ENCODE data around the gene SRC. TPM values are rescaled to one million over a fixed set of nuclear protein-coding genes. Genes with fewer than 3 reads are reported as not detected.

SRC gene
- total RNA-seq, 1 experiment from 2014 or later = 55.6 TPM

DNA sequence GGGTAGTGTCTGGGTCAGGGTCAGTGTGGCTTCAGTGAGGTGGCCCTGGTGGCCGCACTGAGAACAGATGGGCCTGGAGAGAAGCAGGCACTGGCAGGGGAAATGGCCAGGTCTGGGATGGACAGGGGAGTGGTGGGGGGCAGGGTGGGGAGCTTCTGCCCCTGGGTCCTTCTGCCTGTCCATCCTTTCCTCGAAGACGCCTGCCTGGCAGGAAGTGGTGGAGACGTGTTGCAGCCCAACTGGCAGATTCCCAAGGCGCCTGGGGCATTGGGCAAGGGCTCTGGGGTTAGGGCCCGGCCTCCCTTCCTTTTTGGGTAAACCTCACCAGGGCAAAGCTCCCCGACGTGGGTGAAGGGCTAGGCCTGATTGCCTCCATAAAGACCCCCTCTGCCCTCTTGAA, 10.4 kb downstream of the SRC start:
- Histone ChIP-seq H3K4me3 (ENCODE audit: low read length) (no peak overlapping the region), H3K4me2 (ENCODE audit: low read length) (peak overlapping the region; percentile 13; the same call in 1 of the 2 replicates), H3K36me3 (ENCODE audit: low read depth, low read length) (peaks cover 6% of the 10 kb centered on the region; the same call in 1 of the 2 replicates), H3K27me3 (ENCODE audit: low read length) (no peaks in the 10 kb centered on the region), H4K20me1 (ENCODE audit: low read length) (peaks cover 32% of the 10 kb centered on the region), H2AFZ (ENCODE audit: low read length) (no peak overlapping the region), H3K27ac (ENCODE audit: low read length) (no peak overlapping the region), H3K4me1 (ENCODE audit: insufficient read depth, low read length) (peaks cover 36% of the 10 kb centered on the region), H3K9me3 (ENCODE audit: low read length) (no peaks in the 10 kb centered on the region), H3K79me2 (ENCODE audit: low read length) (peaks cover 98% of the 10 kb centered on the region), H3K9ac (ENCODE audit: low read length) (no peak overlapping the region), H3F3A (ENCODE audit: low read length, unreplicated experiment) (no peaks in the 10 kb centered on the region), H3K9me2 (replicated peaks; ENCODE audit: low read length) (no peaks in the 10 kb centered on the region)
- BruUV-seq (replicated peaks) = no TSS peak
- intact Hi-C loops (cut with micrococcal nuclease) = no loop called here
- ATAC-seq = no peak
- ChIA-PET POLR2A (ENCODE audit: unreplicated experiment) (no interaction called here), CTCF (no interaction called here)
- peak; percentile 53 for DNase-seq
- TF ChIP-seq EZH2 (IDR thresholded peaks at IDR 0.05; ENCODE audit: low read length, unreplicated experiment) (no peak), EZH2phosphoT487 (IDR thresholded peaks at IDR 0.05; ENCODE audit: borderline replicate concordance, low read length) (no peak)
- TF ChIP-seq, protein P1, sequence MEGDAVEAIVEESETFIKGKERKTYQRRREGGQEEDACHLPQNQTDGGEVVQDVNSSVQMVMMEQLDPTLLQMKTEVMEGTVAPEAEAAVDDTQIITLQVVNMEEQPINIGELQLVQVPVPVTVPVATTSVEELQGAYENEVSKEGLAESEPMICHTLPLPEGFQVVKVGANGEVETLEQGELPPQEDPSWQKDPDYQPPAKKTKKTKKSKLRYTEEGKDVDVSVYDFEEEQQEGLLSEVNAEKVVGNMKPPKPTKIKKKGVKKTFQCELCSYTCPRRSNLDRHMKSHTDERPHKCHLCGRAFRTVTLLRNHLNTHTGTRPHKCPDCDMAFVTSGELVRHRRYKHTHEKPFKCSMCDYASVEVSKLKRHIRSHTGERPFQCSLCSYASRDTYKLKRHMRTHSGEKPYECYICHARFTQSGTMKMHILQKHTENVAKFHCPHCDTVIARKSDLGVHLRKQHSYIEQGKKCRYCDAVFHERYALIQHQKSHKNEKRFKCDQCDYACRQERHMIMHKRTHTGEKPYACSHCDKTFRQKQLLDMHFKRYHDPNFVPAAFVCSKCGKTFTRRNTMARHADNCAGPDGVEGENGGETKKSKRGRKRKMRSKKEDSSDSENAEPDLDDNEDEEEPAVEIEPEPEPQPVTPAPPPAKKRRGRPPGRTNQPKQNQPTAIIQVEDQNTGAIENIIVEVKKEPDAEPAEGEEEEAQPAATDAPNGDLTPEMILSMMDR (conservative IDR thresholded peaks at IDR 0.05; ENCODE audit: low read depth, low read length) = no peak; the same call in 1 of the 2 replicates

DNA sequence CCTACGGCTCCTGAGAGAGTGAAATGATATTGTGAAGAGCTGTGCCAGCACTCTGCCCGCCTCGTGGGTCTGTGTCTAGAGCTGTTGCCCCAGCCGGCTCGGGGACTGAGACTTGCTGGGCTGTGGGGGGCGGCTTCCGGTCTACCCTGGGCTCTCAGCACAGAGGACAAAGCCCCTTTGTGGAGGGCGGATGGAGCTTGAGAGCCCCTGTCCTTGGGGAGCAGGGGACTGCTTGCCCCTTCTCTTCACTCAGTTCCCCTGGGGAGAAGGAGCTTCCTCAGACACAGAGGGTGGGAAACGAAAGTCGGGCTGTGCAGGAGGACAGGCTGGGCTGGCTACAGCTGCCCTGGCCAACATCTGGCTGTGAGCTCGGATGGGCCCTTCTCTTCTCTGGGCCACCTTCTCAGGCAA, 11.0 kb downstream of the SRC start:
- ChIA-PET CTCF (no interaction called here), POLR2A (ENCODE audit: unreplicated experiment) (no interaction called here)
- no peaks in the 10 kb centered on the region for H3F3A ChIP-seq (ENCODE audit: low read length, unreplicated experiment)
- no peak overlapping the region for H3K4me3 ChIP-seq (ENCODE audit: low read length)
- H3K36me3 ChIP-seq (ENCODE audit: low read depth, low read length) = peaks cover 6% of the 10 kb centered on the region; the same call in 1 of the 2 replicates
- H4K20me1 ChIP-seq (ENCODE audit: low read length) = peaks cover 26% of the 10 kb centered on the region
- no peak for TF ChIP-seq EZH2phosphoT487 (IDR thresholded peaks at IDR 0.05; ENCODE audit: borderline replicate concordance, low read length)
- TF ChIP-seq, protein P1 (conservative IDR thresholded peaks at IDR 0.05; ENCODE audit: low read depth, low read length) = no peak
- intact Hi-C loops (cut with micrococcal nuclease) = no loop called here
- H3K4me2 ChIP-seq (ENCODE audit: low read length) = no peak overlapping the region
- BruUV-seq (replicated peaks) = no TSS peak
- peaks cover 36% of the 10 kb centered on the region for H3K4me1 ChIP-seq (ENCODE audit: insufficient read depth, low read length)
- H3K79me2 ChIP-seq (ENCODE audit: low read length) = peaks cover 98% of the 10 kb centered on the region
- H3K9me2 ChIP-seq (replicated peaks; ENCODE audit: low read length) = no peaks in the 10 kb centered on the region
- no peak overlapping the region for H3K9ac ChIP-seq (ENCODE audit: low read length)
- DNase-seq = no peak
- no peak for ATAC-seq
- no peak overlapping the region for H3K27ac ChIP-seq (ENCODE audit: low read length)
- no peaks in the 10 kb centered on the region for H3K27me3 ChIP-seq (ENCODE audit: low read length)
- H2AFZ ChIP-seq (ENCODE audit: low read length) = no peak overlapping the region
- no peaks in the 10 kb centered on the region for H3K9me3 ChIP-seq (ENCODE audit: low read length)

DNA sequence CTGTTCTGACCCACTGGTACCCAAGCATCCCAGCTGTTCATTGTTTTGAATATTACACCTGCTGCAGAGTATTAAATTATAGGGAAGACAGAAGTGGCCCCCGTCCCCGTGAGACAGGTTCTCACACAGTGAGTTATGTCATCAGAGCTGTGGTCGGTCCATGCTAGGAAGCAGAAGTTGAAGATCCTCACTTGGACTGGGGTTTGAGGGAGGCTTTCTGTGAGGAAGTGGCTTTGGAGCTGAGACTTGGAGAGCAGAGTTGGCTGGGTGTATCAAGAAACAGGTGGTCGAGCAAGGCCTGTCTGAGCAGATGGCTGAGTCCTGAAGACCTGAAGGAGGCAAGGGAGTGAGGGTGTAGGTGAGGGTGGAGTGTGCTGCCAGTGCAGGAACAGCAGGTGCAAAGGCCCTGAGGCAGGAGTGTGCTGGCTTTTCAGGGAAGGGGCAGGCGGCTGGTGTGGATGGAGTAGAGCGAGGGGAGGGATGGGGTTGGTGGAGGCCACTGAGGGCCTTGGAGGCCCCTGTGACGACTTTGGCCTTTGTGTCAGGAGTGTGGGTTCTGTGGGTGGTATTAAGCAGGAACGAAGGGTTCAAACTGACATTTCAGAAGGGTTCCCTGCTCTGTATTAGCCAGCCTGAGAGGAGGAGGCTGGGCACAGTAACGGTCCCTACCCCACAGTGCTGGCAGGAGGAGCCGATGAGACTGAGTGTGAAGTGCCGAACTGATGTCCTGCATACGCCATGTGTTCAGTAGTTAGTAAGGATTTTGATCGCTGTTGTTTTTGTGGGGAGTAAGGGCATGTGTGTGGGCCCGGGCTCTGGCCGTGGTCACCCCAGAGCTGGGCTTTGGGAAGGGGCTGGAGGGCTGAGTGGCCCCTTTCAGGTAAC, 11.8 kb downstream of the SRC start:
- Histone ChIP-seq H3K79me2 (ENCODE audit: low read length) (peaks cover 96% of the 10 kb centered on the region), H3K4me3 (ENCODE audit: low read length) (peak overlapping the region; percentile 15; the same call in 1 of the 2 replicates), H3K27ac (ENCODE audit: low read length) (no peak overlapping the region), H3F3A (ENCODE audit: low read length, unreplicated experiment) (no peaks in the 10 kb centered on the region), H2AFZ (ENCODE audit: low read length) (no peak overlapping the region), H3K9me3 (ENCODE audit: low read length) (no peaks in the 10 kb centered on the region), H3K27me3 (ENCODE audit: low read length) (no peaks in the 10 kb centered on the region), H3K9ac (ENCODE audit: low read length) (no peak overlapping the region), H3K36me3 (ENCODE audit: low read depth, low read length) (peaks cover 6% of the 10 kb centered on the region; the same call in 1 of the 2 replicates), H3K4me1 (ENCODE audit: insufficient read depth, low read length) (peaks cover 36% of the 10 kb centered on the region), H3K9me2 (replicated peaks; ENCODE audit: low read length) (no peaks in the 10 kb centered on the region), H4K20me1 (ENCODE audit: low read length) (peaks cover 21% of the 10 kb centered on the region), H3K4me2 (ENCODE audit: low read length) (peak overlapping the region; percentile 77)
- ATAC-seq (peak; percentile 25), DNase-seq (no peak)
- intact Hi-C loops (cut with micrococcal nuclease) = no loop called here
- BruUV-seq (replicated peaks) = no TSS peak
- POLR2A ChIA-PET (ENCODE audit: unreplicated experiment) = no interaction called here
- no peak for TF ChIP-seq EZH2 (IDR thresholded peaks at IDR 0.05; ENCODE audit: low read length, unreplicated experiment)
- TF ChIP-seq, protein P1 (conservative IDR thresholded peaks at IDR 0.05; ENCODE audit: low read depth, low read length) = no peak
- no peak for TF ChIP-seq EZH2phosphoT487 (IDR thresholded peaks at IDR 0.05; ENCODE audit: borderline replicate concordance, low read length)
- CTCF ChIA-PET = no interaction called here

Data from PC-3 (cell line).